Memory B cell (primary cell): ENCODE results near the gene FBXO17.
"Not testable (repeated sequence)": the region's sequence is repeated elsewhere in the genome, so short reads cannot be mapped to it uniquely, and the experiment has no call there.

Source experiments
- ATAC-seq: fragments of 150-1000 bp; cut with Tn5 transposase; 2 replicates; pipeline ENCODE4 v1.10.0; 2021; ENCODE audit warnings: low read depth, mild to moderate bottlenecking, moderate library complexity
- DNase-seq, 2 donors: peaks; one replicate each; pipeline ENCODE4 v3.0.0; 2022; ENCODE audit warnings: low spot score in 2 of 2
- H3K27ac Mint-ChIP-seq: one replicate; pipeline ENCODE4 v1.8.0; 2022; ENCODE audit warnings: mild to moderate bottlenecking, moderate library complexity, mixed read lengths
- H3K27me3 Mint-ChIP-seq: one replicate; pipeline ENCODE4 v1.8.0; 2022; ENCODE audit warnings: mixed read lengths
- H3K36me3 Mint-ChIP-seq: one replicate; pipeline ENCODE4 v1.8.0; 2022; ENCODE audit warnings: mild to moderate bottlenecking, mixed read lengths
- H3K4me1 Mint-ChIP-seq: one replicate; pipeline ENCODE4 v1.8.0; 2022; ENCODE audit warnings: mixed read lengths
- H3K4me3 Mint-ChIP-seq: one replicate; pipeline ENCODE4 v1.8.0; 2022; ENCODE audit warnings: mild to moderate bottlenecking, moderate library complexity, mixed read lengths
- H3K9me3 Mint-ChIP-seq: one replicate; pipeline ENCODE4 v1.8.0; 2022; ENCODE audit warnings: mixed read lengths

Gene FBXO17

DNA sequence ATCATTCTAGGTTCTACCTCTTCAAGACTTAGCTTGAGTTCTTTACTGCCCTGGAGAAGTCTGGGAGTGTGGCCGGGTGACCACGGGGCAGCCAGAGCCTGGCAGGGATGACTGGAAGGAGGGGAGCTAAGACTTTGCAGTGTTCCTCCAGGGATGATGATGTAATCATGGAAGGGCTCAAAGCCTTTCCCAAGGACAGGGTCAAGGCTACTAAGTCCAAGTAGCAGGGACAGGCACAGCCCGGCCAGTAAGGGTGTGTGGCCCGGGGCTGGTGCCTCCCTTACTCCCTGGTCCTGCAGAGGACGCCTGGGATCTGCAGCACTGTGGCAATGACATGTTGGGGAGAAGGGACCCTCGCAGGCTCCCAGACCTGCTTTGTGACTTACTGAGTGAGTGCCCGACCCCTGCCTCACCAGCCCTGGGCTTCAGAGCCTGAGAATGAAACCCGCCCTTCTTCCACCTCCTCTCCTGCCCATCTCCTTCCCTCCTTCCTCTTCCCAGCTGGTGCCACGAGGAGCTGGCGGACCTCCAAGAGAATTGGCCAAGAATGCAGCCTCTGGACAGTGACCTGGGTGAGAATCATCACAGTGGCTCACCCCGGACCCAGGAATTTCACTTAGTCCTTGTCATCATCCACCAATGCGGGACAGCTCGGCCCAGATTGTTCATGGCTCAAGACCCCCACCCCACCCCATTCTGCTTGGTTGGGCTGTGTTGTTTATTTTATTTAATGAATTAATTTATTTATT is 15.6 kb upstream of the FBXO17 start:
- Mint-ChIP-seq H3K4me3 (no peak overlapping the region), H3K4me1 (no peaks in the 10 kb centered on the region), H3K36me3 (peaks cover 7% of the 10 kb centered on the region), H3K27me3 (peaks cover 13% of the 10 kb centered on the region), H3K9me3 (peaks cover 7% of the 10 kb centered on the region), H3K27ac (no peak overlapping the region)
- no peak for DNase-seq
- ATAC-seq: no peak

- H3K27me3 Mint-ChIP-seq, ATAC-seq, H3K9me3 Mint-ChIP-seq, DNase-seq, H3K4me1 Mint-ChIP-seq, H3K27ac Mint-ChIP-seq, H3K36me3 Mint-ChIP-seq, H3K4me3 Mint-ChIP-seq: not testable (repeated sequence)
Measured at GRCh38 chr19:38989614-38990013, 14.1 kb upstream of the FBXO17 start.

DNA sequence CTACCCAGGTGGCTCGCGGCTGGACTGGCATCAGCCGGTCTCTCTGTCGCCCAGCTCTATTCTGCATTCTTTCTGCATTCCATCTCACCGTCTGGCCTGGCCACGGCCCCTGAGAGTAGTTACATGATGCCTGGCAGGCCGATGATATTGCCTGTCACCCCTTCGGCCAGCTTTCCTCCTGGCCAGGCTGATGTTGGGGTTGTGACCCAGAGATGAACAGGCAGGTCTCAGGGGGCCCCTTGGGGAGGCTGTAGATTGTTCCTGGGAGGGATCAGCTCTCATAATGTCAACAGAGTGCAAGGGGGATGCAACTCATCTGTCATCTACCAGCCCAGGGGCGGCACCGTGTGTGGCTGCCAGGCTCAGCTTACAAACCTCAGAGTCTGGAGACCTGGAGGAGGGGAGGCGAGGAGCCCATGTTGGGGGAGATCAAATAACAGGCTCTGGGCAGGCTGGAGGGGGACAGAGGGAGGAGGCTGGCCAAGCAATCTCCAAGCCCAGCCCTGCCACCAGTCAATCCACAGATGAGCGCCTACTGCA is 13.6 kb upstream of the FBXO17 start:
- H3K36me3 Mint-ChIP-seq: peaks cover 5% of the 10 kb centered on the region
- peaks cover 5% of the 10 kb centered on the region for H3K9me3 Mint-ChIP-seq

DNA sequence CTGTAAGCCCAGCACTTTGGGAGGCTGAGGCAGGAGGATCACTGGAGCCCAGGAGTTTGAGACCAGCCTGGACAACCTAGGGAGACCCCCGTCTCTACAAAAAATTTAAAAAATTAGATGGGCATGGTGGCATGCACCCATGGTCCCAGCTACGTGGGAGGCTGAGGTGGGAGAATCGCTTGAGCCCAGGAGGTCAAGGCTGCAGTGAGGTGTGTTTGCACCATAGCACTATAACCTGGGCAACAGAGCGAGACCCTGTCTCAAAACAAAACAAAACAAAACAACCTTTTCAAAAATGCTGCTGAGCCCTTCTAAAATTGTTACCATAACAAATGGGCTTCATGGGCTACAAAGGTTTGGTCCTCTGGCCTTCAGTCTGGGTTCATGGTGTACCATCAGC is 13.1 kb upstream of the FBXO17 start:
- not testable (repeated sequence) for H3K4me3 Mint-ChIP-seq, H3K27ac Mint-ChIP-seq

More for the DNA sequence above, 13.6 kb upstream of the FBXO17 start:
- DNase-seq: no peak
- ATAC-seq: no peak
- H3K4me1 Mint-ChIP-seq: no peaks in the 10 kb centered on the region
- peaks cover 9% of the 10 kb centered on the region for H3K27me3 Mint-ChIP-seq
- no peak overlapping the region for H3K27ac Mint-ChIP-seq
- H3K4me3 Mint-ChIP-seq: no peak overlapping the region

DNA sequence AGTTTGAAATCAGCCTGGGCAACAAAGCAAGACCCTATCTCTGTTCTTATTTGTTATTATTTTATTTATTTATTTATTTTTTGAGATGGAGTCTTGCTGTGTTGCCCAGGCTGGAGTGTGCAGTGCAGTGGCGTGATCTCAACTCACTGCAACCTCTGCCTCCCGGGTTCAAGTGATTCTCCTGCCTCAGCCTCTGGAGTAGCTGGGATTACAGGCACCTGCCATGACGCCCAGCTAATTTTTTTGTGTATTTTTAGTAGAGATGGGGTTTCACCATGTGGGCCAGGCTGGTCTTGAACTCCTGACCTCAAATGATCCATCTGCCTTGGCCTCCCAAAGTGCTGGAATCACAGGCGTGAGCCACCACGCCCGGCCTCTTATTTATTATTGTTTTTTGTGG is 12.2 kb upstream of the FBXO17 start:
- not testable (repeated sequence) for H3K9me3 Mint-ChIP-seq, ATAC-seq, H3K4me1 Mint-ChIP-seq, H3K27ac Mint-ChIP-seq, H3K36me3 Mint-ChIP-seq, H3K4me3 Mint-ChIP-seq, H3K27me3 Mint-ChIP-seq, DNase-seq

More for the DNA sequence above, 13.1 kb upstream of the FBXO17 start:
- not testable (repeated sequence) for ATAC-seq, H3K4me1 Mint-ChIP-seq, DNase-seq, H3K9me3 Mint-ChIP-seq, H3K36me3 Mint-ChIP-seq, H3K27me3 Mint-ChIP-seq

DNA sequence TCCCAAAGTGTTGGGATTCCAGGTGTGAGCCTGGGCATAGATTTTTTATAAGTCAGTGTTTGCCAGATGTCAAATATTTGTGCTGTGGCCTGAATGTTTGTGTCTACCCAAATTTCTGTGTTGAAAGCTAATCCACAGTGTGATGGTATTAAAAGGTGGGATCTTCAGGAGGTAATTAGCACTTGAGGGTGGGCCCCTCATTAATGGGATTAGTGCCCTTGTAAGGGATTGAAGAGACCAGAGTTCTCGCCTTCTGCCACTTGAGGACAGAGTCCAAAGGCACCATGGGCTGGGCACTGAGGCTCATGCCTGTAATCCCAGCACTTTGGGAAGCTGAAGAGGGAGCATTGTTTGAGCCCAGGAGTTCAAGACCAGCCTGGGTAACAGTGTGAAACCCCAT is 9.7 kb upstream of the FBXO17 start:
- Mint-ChIP-seq H3K27me3 (peaks cover 8% of the 10 kb centered on the region), H3K4me3 (no peak overlapping the region), H3K36me3 (peaks cover 9% of the 10 kb centered on the region), H3K27ac (no peak overlapping the region), H3K9me3 (peaks cover 3% of the 10 kb centered on the region), H3K4me1 (no peaks in the 10 kb centered on the region)
- DNase-seq (no peak), ATAC-seq (no peak)

GRCh38 chr19:38980583-38981374 is 5.2 kb upstream of the FBXO17 start:
- Mint-ChIP-seq H3K27ac (no peak overlapping the region), H3K9me3 (no peaks in the 10 kb centered on the region), H3K4me3 (no peak overlapping the region), H3K4me1 (peaks cover 8% of the 10 kb centered on the region), H3K27me3 (peaks cover 19% of the 10 kb centered on the region), H3K36me3 (peaks cover 4% of the 10 kb centered on the region)
- ATAC-seq: no peak
- no peak for DNase-seq

GRCh38 chr19:38979812-38980211 is 4.3 kb upstream of the FBXO17 start:
- Mint-ChIP-seq H3K36me3 (peaks cover 4% of the 10 kb centered on the region), H3K4me1 (peaks cover 8% of the 10 kb centered on the region), H3K4me3 (no peak overlapping the region), H3K27ac (no peak overlapping the region), H3K9me3 (no peaks in the 10 kb centered on the region), H3K27me3 (peaks cover 21% of the 10 kb centered on the region)
- no peak for ATAC-seq
- DNase-seq: no peak

GRCh38 chr19:38978326-38978689 is 2.8 kb upstream of the FBXO17 start:
- Mint-ChIP-seq H3K9me3 (no peaks in the 10 kb centered on the region), H3K4me3 (no peak overlapping the region), H3K27ac (no peak overlapping the region), H3K4me1 (peaks cover 8% of the 10 kb centered on the region), H3K27me3 (peaks cover 27% of the 10 kb centered on the region), H3K36me3 (peaks cover 4% of the 10 kb centered on the region)
- ATAC-seq (no peak), DNase-seq (no peak)

DNA sequence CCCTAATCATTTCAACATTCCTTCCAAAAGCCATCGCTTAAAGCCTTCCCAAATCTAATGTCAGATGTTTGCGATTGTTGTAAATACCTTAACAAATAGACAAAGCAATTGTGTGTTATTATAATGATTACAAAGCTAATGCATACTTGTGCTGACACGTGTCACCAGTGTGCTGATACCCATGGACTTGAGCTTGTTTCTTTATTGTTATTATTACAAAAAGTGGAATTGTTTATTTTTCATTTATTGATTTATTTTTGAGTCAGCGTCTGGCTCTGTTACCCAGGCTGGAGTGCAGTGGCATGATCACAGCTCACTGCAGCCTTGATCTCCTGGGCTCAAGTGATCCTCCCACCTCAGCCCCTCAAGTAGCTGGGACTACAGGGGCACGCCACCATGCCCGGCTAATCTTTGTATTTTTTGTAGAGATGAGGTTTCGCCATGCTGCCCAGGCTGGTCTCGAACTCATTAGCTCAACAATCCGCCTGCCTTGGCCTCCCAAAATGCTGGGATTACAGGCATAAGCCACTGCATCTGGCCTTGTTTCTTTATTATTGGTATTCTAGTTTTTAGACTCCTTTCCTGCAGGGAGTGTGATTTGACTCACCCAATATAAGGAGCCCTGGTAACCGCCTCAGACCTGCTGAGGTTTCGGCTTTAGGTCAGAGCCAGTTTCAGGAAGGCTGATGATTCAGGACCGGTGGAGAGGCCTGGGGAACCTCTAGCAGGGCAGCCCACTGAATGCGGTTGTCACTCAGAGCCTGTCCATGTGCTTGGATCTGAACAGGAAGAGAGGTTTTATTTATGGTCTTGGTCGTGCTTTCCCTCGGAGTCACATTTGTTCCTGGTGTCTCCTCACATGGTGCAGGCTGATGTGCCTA is 2.1 kb upstream of the FBXO17 start:
- ATAC-seq (no peak), DNase-seq (no peak)
- no peak overlapping the region for H3K4me3 Mint-ChIP-seq
- H3K36me3 Mint-ChIP-seq: peaks cover 4% of the 10 kb centered on the region
- peaks cover 8% of the 10 kb centered on the region for H3K4me1 Mint-ChIP-seq
- H3K9me3 Mint-ChIP-seq: no peaks in the 10 kb centered on the region
- H3K27ac Mint-ChIP-seq: no peak overlapping the region
- peaks cover 27% of the 10 kb centered on the region for H3K27me3 Mint-ChIP-seq

DNA sequence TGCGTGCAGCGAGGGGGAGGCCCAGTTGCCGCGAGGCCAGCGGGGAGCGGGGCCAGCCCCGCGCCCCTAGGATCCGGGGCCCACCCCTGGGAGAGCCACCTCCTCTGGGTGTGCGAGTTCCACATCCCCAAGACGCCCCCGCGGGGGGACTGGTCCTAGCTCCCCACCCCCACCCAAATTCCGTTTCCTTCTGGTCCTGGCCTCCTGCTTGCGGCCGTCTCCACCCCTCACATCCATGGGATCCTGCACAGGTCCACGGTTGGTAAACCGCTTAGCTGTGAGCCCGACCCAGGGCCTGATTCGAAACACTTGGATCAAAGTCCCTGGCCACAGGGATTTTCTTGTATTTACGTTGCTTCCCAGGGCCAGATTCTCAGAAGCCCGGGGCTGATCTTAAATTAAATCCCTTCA is 324 bp upstream of the FBXO17 start:
- ATAC-seq (no peak), DNase-seq (no peak)
- H3K36me3 Mint-ChIP-seq: peaks cover 4% of the 10 kb centered on the region
- peak overlapping the region; percentile 63 for H3K4me3 Mint-ChIP-seq
- H3K27me3 Mint-ChIP-seq: peaks cover 27% of the 10 kb centered on the region
- peaks cover 8% of the 10 kb centered on the region for H3K4me1 Mint-ChIP-seq
- H3K9me3 Mint-ChIP-seq: no peaks in the 10 kb centered on the region
- H3K27ac Mint-ChIP-seq: no peak overlapping the region

DNA sequence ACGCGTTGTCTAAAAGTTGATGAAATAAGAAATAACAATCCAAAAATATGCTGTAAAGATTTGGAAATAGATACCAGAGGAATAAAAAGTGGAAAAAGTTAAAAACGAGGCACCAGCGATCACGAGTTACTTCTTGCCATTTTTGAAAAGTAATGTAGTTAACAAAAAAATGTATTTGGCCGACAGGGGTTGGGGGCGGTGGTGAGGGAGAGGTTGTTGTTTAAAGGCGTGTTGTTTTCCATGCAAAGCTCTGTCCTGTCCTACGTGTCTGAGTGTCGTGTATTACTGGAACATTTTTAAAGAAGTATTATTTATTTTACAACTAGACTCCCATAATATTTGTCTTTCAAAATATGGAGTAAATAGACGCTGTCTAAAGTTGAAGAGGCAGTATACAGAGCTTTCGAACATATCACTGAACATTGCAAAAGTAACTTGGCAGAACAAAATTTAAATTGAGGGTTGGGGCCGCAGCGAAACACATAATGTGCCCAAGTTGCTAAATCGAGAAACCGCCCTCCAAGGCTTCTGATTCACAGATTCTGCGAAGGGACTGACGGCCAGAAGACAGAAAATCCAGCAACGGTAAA is 823 bp downstream of the FBXO17 start:
- peak overlapping the region; percentile 62 for H3K4me3 Mint-ChIP-seq

DNA sequence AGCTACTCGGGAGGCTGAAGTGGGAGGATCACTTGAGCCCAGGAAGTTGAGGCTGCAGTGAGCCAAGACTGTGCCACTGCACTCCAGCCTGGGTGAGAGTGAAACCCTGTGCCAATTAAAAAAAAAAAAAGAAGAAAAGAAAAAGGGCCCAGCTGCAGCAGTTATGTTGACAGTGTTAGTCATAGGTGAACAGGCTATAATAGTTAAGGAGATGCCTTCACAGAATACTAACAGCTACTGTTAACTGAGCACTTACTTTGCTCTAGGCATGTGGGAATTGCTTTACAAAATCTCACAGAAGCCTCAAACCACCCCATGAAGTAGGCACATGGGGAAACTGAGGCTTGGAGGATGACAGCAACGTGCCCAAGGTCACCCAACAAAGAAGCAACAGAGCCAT is 3.9 kb downstream of the FBXO17 start:
- H3K4me1 Mint-ChIP-seq: peaks cover 7% of the 10 kb centered on the region
- DNase-seq (no peak), ATAC-seq (no peak)
- no peaks in the 10 kb centered on the region for H3K36me3 Mint-ChIP-seq
- H3K4me3 Mint-ChIP-seq: no peak overlapping the region
- no peaks in the 10 kb centered on the region for H3K9me3 Mint-ChIP-seq
- peaks cover 16% of the 10 kb centered on the region for H3K27me3 Mint-ChIP-seq
- no peak overlapping the region for H3K27ac Mint-ChIP-seq

More for the DNA sequence above, 823 bp downstream of the FBXO17 start:
- H3K9me3 Mint-ChIP-seq: no peaks in the 10 kb centered on the region
- DNase-seq: no peak
- H3K27me3 Mint-ChIP-seq: peaks cover 22% of the 10 kb centered on the region
- H3K4me1 Mint-ChIP-seq: peaks cover 8% of the 10 kb centered on the region
- H3K36me3 Mint-ChIP-seq: no peaks in the 10 kb centered on the region
- ATAC-seq: no peak
- no peak overlapping the region for H3K27ac Mint-ChIP-seq
